Renal pelvis (tissue), 4 donors: ENCODE results near the gene FOXO3. TPM values are rescaled to one million over a fixed set of nuclear protein-coding genes. Genes with fewer than 3 reads are reported as not detected.

ENCODE experiments used
- DNase-seq: peaks from one replicate; pipeline ENCODE4 v3.0.0-alpha.2; 2013
- polyA plus RNA-seq, 3 donors: library from polyadenylated mRNA; unstranded; fragments of 120-200 nt; gene quantifications; one replicate each; pipeline ENCODE4 v1.2.1, GENCODE V29; 2013; ENCODE audit not compliant: insufficient read length in 3 of 3

FOXO3 gene
- polyA plus RNA-seq, 3 donors, result 41.4 to 48.3 (median 46.6) TPM

GRCh38 chr6:108733051-108733450 lies 172.3 kb downstream of the FOXO3 start:
- DNase-seq, result no peak

- no peak for DNase-seq
Observed at GRCh38 chr6:108733706-108734265, 173.1 kb downstream of the FOXO3 start.
